HG03064 (cell line): ENCODE measurements around the gene MON1A.

Experiments used
- ATAC-seq: cut with Tn5 transposase; IDR thresholded peaks from one replicate; pipeline ENCODE4 v1.9.1; 2021; ENCODE audit warnings: low read depth; ENCODE audit not compliant: unreplicated experiment

The MON1A gene

DNA sequence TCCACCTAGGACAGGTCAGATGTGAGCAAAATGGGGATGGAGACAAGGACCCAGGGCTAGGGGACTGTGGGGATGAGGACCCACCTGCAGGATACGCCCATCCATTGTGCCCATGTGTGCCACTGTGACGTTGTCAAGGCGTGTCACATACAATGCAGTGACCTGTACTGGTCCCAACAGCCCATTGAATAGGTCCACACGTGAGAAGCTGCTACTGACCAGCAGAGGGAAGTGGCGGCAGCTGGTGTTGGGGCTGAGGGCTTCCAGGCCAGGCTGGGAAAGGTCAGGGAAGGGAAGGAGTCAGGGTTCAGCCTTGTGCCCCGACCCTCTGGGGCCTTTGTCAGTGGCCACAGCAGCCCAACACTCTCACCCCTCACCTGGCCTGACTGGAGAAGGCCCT lies 30.6 kb downstream of the MON1A start:
- ATAC-seq, result no peak

DNA sequence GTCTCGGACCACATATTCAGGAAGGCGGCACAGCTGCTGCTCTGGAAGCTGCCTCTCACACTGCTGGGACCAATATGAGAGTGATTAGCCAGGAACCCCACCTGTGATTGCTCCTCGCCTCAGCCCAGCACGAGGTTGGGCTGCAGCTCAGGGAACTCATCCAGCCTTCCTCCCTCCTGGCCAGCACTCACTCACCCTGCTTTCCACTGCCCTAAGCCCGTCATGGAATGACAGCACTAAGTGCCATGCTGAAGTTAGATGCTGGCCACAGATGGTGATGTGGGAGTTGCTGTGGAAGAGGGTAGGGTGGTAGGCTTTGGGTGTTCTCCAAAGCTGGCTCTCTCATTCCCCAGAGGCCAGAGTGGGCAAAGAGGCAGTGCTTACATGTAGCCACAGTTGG lies 33.3 kb downstream of the MON1A start:
- no peak for ATAC-seq

DNA sequence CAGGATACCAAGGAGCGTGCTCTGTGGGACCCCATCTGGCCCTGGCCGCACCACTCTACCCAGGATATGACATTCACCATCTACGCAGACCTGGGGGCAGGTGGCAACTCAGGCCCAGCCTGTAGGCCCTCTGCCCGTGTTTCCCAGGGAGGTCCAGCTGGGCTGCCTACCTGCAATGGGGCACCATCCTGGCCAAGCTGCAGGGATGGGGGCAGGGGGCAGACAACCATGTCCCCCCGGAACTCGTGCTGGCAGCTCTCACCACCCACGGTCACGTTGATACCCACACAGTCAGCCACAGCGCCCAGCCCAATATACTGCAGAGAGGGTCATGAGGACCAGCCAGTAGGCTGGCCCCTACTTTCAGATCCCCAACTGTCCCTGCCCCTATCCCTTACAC lies 33.8 kb downstream of the MON1A start:
- ATAC-seq, result no peak

DNA sequence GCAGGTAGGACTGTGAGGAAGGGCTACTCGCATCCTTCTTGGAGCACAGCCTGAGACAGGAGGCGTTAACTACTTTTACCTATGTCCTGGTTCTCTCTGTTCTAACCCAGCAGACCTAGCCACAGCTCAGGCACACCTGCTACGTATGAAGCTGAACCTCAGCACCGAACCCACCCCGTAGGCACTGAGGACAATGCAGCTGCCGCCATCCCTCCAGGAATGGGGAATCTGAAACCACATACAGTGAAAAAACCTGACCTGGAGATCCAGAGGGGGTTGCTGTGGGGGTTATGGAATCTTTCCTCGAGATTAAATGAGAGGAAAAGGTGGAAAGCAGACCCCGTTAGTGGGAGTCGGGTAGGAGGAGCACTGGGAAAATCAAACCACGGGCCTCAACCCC lies 40.3 kb downstream of the MON1A start:
- ATAC-seq, result no peak

DNA sequence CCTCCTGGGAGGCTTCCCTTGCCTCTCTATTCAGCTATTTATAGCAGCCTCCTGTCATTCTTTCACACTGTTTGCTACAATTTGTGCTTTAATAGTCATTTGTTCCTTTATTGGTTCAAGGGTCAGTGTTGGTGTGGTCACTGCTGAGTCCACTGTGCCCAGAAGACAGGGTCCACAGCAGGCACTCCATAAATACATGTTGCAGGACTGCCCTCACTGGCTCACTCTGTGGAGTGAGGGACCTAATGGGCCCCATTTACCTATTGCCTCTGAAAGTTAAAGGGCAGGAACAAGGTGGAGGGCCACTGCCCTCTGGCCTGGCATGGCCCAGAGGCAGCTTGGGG lies 42.7 kb downstream of the MON1A start:
- ATAC-seq, result no peak

DNA sequence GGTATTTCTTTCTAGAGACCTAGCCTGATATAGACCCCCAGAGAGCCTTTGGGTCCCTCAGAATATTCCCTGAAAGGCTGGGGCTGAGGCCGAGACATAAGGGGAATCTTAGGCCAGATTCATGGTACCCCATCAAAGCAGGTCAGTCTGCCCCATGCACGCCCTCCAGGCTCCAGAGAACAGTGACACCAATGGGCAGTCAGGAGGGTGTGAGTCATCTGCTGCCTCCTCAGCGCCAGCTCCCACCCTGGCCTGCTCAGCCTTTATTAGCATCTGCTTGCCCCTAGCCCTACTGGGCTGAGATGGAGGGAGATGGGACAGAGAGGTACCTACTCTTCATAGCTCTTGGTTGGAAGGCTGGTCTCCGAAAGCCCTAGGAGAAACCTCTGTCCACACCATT lies 45.6 kb downstream of the MON1A start:
- no peak for ATAC-seq

DNA sequence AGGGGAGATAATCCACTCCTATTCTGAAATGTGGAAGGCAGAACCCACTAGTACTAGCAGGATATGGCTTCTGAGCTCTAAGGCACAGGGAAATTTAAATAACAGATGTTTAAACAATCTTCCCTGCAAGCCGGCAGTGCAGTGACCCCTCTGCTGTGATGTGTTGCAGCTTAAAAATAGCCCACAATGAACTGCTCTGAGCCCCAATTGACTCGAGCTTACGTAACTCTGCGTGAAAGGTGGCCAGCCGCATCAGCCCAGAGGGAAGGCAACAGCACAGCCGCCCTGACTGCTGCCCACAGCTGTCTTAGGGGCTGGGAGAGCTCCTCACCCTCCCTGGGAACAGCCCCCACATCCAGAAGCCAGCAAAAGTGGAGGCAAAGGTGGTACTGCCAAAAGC lies 47.4 kb downstream of the MON1A start:
- ATAC-seq, result no peak

DNA sequence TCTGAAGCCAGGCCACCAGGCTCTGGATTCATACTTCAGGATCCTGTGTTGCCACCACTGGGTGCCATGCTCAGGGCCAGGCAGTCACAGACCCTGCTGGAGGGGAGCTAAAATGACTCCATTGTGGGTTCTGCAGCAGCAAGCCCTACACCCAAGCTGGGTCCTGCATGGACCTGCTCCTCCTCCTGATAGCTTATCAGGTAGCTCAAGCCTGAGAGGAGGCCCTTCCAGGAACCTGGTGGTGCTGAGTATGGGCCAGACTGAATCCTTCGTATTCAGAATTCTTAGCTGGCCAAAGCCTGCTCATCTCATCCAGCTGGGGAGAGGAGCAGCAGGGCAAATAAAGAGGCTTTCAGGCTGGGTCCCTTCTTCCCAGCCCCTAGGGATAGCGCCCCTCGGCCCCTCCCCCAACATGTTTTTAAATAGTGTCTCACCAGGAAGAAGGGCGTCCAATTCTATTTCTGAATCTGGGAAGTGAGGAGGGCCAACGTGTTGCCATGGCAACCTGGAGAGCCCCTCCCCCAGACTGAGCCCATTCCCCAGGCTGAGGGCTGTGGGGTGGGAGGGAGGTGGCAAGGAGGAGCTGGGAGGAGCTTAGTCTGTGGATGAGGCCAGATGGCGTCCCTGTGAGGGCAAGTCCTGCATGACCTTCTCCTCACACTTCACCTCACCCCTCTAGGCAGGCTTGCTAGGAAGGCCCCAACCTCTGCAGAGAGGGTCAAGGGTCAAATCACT lies 48.9 kb downstream of the MON1A start:
- ATAC-seq, result no peak

DNA sequence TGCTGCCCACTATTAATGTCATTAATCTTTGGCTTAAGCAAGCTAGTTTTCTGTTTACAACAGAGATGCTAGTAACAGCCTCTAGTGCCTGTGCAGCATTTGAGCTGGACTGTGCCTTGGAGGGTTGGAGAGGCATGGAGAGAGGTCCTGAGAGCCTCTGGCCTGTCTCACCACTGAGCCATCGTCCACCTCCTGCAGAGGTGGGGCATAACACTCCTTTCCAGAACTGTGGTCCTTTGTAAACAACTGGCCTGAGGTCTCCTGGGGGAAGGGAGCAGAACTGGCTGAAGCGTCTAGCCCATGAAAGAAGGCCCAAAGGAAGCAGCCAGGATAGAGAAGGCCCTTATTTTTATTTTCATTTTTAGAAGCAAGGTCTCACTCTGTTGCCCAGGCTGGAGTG lies 49.9 kb downstream of the MON1A start:
- ATAC-seq, result no peak

DNA sequence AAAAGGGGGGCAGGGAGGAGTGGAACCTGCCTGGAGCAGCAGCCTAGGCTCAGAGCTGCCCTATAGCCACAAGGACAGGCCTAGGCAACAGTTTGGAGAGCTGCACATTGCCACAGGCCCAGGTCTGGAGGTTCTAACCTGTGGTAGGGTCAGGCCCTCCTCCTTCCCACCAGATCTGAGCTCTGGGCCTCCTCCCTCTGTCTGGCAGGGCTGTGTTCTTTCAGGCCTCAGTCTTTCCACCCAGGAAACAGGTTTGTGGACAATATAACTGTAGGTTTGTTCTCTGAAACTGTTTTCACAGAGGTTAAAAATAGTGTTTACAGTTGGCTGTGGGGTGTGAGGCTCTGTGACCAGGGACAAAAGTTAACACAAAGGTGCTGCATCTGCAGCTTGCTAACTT lies 50.9 kb downstream of the MON1A start:
- ATAC-seq, result no peak

DNA sequence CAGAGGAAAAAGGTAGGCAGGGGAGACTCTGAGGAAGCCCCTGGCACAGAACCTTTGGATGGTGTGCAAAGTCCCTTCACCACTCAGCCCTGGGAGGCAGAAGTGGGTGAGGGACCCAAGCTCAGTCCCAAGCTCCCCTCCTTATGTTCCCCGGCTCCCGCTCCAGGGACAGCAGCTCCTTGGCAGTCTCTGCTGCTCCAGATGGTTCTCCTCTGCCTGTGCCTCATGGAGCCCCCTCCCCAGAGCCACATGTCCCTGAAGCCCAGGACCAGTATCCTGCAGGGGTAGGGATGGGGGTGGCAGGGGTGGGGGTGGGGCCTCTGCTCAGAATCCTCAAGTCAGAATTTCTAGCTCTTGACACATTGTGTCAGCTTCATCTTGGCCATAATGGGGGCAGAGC lies 51.9 kb downstream of the MON1A start:
- ATAC-seq, result no peak

DNA sequence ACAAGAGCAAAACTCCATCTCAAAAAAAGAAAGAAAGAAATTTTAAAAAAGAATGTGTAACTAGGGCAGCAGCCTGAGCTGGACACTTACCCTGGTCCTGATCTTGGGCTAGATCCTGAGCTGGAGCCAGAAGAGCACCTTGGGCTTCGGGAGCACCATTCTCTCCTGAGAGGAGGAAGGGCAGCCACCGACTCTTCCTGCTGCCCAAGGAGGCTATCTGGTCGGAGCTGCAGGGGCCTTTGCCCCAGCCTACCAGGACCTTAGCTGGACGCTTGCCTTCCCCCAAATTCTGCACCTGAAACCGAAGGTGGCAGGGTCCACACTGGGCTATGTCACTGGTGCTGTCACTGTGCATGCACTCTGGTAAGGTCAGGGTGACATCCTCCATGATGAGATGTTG lies 53.0 kb downstream of the MON1A start:
- no peak for ATAC-seq

DNA sequence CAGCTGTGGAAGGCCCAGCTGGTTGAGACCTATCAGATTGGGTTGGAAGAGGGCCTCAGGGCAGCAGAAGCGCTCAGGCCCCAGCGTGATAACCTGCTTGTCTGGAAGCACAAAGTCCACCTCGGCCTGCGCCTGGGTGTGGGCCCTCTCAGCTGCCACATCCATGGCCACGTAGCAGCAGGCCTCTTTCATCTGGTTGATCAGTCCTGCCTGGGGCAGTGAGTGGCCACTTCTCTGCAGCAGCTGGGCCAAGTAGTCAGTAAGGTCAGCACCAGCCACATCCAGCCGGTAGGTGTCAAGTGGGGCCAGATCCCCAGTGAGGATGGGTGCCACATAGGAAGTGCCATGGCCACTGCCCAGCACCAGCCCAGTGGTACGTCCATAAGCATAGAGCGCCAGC lies 56.0 kb downstream of the MON1A start:
- ATAC-seq, result no peak

DNA sequence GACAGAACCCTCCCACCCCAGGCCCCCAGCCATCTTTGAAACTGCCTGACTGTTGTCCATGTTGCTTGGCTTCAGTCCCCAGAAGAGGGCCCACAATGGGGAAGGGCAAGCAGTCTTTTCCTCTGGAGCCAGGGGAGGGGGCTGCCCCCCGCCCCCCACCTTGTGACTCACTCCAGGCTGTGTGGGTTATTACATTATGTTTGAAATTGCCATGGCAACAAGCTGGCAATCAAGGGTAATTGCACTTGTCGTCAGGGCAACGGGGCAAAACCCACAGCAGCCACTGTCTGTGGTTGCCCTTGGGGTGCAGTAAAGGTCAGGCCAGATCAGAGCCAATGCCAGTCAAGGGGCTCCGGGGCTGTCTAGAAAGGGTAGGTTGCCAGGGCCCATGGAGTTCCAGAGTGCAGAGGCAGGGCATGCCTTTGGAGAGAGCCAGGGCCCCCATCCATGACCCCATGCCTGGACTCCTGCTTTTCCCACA lies 56.8 kb downstream of the MON1A start:
- no peak for ATAC-seq

DNA sequence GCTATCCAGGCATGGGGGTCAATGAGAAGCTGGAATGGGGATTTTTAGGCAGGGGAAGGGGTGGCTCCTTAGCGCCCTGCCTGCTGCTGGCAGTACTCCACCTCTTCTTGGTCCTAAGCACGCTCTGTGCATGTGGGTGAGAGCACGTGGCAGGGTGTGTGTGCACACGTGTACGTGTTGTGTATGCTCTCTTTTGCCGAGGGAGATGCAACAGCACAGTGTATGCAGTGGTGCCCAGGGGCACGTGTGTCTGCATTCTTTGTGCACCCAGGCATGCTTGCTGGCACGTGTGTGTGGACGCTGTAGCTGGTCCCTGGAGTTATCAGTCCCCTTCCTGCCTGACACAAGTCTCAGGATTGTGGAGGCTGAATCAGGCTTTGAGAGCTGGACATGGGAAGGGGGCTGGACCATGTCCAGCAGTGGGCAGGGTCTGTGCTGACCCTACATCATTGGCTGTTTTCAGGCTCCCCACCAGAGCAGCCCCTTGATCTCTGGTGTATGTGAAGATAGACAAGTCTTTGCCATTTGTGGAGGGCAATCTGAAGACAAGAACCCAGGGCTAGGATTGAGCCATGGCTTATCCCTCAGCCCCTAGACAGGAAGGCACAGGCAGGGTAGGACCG lies 58.0 kb downstream of the MON1A start:
- no peak for ATAC-seq

DNA sequence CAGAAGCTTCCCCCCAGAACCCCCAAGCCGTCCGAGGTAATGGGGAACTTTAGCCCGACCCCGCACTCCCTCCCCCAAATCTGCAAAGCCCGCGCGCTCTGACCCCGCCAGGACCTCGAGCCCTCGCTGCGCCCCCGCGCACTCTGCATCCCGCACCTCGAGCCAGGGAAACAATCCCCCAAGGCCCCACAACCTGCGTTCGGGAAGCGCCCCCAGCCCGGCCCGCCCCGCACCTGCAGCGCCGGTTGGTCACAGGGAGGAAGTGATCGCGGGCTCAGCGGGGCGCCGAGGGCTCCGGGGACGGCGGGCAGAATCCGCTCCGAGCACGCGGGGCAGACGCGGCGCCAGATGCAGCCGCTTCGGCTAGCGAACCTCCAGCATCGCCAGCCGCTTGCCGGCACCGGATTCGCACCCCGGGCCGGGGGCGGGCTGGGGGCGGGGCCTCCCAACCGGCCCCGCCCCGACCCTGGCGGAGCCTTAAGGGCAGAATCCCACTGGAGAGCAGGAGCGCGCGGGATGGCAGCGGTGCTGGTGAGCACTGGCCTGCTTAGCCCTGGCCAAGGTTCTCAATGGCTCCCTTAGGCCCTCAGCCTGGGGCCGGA lies 60.0 kb downstream of the MON1A start, which contains the start of gene CAMKV:
CAMKV (minus strand) TSS at position 382 of the 602 bp plus-strand sequence. CDS start 7,518 bp downstream, outside the sequence.
- ATAC-seq, result no peak

DNA sequence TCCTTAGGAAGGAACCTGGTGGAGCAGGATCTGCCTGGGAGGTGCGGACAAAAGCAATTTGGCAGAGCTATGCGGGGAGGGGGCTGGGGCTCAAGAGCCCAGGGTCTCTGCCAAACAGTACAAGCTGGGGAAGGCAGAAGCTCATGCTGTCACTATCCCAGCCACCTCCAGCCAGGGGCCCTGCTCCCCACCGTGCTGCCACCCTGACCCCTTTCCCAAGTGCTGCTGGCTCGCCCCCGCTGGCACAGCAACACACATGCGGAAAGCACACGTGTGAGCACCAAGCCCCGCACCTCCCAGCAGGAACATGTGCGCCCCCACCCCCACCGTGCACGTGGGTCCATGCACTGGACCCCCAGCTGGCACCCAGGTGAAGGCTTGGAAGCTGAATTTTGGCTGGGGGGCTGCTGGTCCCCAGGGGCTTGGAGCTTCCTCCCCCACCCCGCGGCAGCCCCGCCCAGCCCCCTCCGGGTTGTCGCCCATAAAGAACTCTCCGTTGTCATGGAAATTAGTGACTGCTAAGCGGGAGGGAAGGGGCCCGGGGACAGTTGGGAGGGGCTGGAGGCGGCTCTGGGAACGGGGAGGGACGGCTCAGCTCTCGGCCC lies 60.6 kb downstream of the MON1A start:
- no peak for ATAC-seq

DNA sequence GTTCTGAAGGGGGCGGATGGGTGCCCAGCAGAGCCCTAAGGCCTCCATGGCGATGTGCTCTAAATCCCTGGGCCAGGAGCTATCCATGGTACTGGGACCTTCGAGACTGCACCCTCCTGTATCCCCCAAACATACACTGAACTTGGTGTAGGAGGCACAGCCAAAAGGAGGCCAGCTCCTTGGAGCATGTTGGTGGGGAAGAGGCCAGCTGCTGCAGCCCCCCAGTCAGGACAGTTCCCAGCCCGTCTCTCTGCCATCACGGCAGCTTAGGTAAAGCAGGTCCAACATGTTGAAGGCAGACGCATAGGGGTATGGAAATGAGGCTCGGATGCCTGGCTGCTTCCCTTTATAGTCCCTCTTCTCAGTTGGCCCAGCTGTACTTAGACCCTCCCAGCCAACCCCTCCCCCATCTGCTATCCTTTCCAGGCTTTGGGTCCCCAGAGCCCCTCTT lies 61.7 kb downstream of the MON1A start:
- no peak for ATAC-seq

DNA sequence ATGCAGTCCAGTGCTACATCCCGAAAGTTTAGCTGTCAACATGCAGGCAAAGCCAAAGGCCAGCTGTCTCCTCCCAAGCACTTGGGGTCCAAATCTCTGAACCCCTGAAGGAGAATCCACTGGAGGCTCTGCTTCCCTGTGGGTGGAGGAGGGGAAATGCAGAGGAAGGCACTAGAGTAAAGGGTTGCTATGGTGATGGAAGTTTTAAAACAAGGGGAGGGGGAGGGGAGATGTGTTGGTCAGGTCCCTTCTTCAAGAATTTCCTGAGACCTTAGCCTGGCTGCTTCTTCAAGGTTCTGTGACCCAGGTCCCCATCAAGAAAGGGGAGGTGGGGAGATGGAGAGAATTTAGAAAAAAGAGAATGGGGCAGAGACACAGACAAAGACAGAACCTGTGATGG lies 62.2 kb downstream of the MON1A start:
- no peak for ATAC-seq

DNA sequence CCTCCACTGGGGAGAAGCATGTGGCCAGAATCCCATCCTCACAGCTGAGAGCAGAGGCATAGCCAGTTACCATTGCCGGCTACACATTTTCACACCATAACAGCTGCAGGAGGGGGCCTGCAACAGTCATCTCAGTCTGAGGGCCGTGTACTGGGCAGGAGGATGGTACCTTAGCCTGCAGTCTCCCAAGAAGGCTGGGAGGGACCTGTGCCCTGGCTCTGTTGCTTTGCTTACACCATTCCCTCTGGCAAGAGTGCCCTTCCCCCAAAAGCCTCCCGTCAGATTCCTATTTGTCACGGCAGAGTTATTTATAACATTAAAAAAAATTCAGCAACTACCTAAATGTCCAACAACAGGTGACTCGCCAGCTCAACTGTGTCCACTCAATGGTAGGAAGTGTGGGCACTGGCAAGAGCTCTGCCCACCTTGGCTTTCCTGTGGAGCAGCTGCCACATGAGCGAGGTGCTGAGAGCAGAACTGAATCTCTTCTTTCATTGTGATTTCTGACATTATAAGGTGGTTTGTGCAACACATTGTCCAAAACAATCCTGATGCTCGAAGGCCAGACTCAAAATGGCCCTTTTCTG lies 64.3 kb downstream of the MON1A start:
- no peak for ATAC-seq

DNA sequence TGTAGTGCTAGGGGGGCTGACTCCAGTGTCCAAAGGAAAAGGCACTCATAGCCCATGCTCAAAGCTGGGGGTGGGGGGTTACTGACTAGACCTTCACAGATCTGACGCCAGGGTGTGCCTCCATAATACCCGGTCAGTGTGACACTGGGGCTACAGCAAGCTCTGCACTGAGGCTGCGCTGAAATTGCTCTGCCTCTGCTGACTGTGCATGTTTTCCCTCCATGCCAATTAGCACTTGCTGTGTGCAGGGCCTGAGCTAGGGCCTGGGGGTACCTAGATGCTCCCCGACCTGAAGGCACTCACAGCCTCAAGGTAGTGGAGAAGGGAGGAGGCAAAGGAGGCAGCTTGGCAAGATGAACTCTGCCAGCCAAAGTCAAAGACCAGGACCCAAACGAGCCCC lies 65.1 kb downstream of the MON1A start:
- ATAC-seq, result no peak
